ENCODE results near the gene COX17. TPM values are rescaled to one million over a fixed set of nuclear protein-coding genes. Genes with fewer than 3 reads are reported as not detected.
"Not testable (repeated sequence)": the region's sequence is repeated elsewhere in the genome, so short reads cannot be mapped to it uniquely, and the experiment has no call there.

The COX17 gene, protein sequence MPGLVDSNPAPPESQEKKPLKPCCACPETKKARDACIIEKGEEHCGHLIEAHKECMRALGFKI
- 130 TPM for total RNA-seq
- long read RNA-seq, transcript COX17-201 (3 exons, 684 nt): major isoform, 101 of 123 reads
- long read RNA-seq, partial matches to known transcripts: 1 of 123 reads
- long read RNA-seq, other reads (novel, unspliced or antisense): 18 of 123 reads

DNA sequence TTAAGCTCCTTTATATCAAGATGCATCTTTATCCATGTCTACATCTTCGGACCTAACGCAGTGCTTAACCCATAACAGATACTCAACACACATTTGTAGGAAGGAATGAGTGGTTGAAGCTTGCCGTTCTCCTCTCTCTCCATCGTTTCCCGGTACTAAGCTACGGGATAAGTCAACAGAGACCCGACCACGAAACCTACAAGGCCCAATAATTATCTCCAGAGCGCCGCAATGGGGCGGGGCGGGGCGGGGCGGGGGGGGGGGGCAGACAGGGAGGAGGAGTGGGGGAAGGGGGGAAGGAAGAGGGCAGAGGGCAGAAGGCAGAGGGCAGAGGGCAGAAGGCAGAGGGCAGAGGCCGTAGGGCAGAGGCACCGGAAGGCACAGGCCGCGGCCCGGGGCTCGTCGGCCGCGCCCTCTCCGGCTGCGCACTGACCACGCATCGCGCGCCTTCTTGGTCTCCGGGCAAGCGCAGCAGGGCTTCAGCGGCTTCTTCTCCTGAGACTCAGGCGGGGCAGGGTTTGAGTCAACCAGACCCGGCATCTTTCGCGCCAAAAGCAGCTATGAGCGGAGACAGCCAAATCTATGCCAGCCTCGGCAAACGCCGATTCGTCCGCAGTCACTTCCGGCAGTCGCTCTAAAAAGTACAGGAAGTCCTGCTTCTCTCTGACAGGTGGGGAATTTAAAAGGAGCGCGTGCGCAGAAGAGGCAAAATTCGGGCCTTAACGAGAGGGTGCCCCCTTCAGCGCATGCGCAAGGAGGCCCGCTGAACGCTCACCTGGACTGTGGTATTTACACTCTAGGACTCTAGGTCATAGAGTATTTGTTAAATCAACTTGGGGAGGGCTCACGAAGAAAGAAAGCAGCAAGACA, at the start of gene COX17:
TSS of gene COX17 (minus strand) at position 636 of the 870 bp plus-strand sequence. CDS start at position 540, 96 bp downstream.
- intact Hi-C loops (cut with DNase I): loop anchor here (2.0 to 10.0 kb wide), 4 partner anchors 38 to 212 kb away; partner anchors contain the start of genes POGLUT1, TIMMDC1 and TMEM39A

DNA sequence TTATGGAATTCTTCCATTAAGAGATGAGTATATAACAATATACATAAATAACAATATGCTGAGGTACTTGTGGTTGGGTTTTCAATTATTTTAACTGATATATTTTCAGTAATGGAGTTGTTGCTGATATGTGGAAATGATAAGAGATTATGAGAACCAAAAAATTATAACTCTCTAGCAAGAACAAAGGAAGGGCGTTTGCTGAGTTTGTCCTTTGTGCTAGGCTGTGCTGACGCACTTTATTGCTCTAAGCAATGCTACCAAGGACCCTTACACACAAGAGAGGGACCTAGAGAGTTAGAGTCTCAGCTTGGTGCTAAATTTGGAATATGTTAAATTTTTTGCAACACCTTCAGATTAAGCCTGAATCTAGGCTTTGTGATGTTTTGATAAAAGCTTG, 49.7 kb upstream of the COX17 start:
- DNase-seq (ENCODE audit: low spot score): no peak
- intact Hi-C loops (cut with DNase I): no loop called here

More for the DNA sequence above, at the start of gene COX17:
- peak; percentile 95 for DNase-seq (ENCODE audit: low spot score)

DNA sequence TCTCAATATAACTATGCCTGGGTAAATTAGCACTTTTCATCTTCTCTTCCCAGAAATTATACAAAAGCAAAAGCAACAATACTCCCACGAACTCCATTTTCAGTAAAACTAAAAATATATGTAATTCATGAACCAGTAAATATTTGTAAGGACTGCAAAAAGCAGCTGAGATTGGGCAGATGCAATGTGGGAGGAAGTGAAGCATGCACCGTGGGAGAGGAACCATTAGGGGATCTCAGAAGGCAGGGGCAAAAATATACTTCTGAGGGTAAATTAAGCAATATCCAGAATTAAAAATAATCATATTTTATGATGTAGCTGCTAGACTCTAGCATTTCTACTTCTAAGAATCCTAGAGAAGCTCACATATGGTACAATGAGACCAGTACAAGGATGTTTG, 45.8 kb upstream of the COX17 start:
- intact Hi-C loops (cut with DNase I): no loop called here
- DNase-seq (ENCODE audit: low spot score): no peak

DNA sequence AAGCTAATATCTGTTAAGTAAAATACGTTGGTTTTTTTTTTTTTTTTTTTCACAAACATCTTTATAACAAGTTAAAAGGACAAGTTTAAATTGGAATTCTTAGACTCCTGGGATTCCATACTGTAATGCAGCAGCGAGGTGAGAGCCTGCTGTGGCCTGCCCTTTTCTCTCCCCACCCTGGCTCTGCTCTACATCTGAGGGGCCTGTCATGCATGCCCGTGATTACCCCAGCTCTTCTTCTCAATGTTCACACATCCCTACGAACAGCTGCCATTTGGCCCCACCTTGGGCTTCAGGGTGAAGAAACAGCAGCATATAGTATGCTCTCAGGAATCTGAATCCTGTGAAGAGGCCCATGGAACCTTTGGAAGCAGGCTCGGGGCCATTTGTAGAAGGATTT, 40.3 kb upstream of the COX17 start:
- intact Hi-C loops (cut with DNase I): no loop called here
- no peak for DNase-seq (ENCODE audit: low spot score)

DNA sequence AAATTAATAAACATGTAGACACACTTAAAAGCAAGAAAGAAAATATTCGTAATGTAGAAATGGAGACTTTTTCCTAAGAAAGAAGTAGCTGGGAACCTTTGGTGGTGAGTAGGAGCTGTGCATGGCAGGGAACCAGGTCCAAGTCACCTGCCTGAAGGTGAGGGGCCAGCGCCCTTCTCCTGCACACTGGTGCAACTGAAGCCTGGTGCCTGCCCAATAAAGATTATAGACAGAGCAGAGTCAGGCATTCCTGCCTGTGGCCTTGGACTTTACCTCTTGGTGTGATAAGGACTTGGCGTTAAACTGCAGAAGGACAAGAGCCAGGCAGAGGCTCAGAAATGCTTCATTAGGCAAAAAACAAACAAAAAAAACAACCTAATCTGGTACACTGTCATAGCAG, 39.8 kb upstream of the COX17 start:
- intact Hi-C loops (cut with DNase I): no loop called here
- no peak for DNase-seq (ENCODE audit: low spot score)

DNA sequence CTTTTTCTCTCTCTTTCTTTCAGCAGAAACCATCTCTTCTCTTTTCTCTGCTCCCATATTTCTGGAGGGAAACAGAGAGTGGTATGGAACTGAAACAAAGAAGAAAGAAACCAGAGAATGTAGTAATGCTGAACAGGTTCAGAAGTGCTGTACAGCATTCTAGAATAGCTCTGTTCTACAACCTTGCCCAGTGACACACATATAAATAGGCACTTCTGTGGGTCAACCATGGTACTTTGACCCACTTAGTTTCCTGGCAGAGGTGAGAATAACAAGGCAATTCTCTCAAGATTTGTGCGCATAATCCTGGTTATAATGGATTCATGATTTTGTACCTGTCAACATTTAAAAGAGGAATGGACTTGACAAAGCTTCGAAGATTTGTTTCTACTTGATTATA, 37.9 kb upstream of the COX17 start:
- no peak for DNase-seq (ENCODE audit: low spot score)
- intact Hi-C loops (cut with DNase I): no loop called here

DNA sequence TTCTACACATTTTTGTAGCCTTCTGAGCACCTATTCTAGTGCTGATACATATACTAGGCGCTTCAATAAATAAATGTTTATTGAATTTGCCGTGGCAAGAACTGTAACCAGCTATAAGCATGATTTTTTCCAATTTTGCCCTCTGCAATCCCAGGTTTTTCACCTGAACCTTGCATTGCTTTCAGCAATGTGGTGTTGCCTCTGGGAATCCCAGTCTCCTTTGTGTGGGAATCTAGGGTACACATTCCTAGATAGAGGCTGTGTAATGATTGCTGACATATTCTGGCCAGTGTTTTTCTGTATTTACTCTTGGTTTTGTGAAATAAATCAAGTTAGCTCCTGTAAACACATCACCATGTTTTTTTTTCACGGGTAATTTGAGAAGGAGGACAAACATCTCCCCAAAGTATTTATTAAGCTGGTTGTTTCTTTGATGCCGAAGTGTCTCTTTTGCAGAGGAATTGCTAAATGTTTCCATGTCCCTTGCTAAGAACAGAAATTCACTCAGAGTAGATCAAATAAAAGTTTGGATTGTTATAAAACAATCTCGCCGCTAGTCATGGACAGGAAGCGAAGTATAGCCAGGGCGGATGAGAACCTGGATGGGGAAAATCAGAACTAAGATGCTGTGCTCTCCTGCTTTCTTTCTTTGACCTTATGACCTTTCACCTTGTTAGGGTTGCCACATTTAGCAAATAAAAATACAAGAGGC, 26.8 kb upstream of the COX17 start:
- intact Hi-C loops (cut with DNase I): no loop called here
- no peak for DNase-seq (ENCODE audit: low spot score)

DNA sequence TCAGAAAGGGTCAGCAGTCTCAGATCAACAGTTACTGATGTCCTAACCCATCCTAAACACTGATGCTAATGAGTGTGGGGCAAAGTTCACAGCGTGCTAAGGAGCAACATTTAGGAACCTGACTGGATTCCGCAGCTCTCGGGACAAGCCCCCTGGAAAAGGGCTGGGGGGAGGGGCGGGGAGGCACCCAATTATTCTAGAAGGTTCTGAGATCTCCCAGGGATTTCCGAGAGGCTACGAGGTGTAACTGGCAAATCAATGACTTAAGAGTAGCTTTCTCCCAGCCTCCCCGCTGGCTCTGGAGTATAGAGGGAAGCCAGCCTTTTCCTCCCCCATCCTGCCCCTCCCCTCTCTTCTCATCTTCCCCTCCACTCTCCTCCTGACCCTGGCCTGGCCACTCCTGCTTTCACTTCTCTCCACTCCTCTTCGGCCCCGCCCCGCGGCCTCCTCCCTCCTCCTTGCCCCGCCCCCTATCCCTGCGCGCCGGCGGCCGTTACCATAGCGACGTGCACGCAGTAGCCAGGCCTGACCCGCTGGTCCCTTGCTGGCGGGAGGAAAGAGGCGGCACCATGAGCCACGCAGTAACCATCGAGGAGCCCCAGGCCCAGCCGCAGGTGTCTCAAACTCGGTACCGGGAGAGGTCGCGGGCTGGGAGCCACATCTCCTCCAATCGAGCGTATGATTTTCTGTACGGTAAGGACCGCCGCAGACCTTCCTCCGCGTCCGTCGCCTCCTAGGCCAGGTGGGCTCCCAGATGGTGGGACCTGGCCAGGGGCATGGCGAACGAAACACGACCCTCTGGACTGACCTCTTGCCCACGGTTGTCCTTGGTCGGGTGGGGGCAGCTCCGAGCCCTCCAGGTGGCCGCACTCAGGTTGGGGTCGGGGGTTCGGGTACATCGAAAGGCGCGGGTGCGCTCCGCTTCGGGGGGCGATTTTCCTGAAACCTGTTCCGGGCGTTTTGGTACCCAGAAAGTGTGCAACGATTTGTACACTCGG, 25.6 kb upstream of the COX17 start, which contains the start of gene CFAP91:
TSS of gene CFAP91 (plus strand) at position 493 of the 998 bp plus-strand sequence. CDS start at position 570, 77 bp downstream.
- intact Hi-C loops (cut with DNase I): no loop called here

DNA sequence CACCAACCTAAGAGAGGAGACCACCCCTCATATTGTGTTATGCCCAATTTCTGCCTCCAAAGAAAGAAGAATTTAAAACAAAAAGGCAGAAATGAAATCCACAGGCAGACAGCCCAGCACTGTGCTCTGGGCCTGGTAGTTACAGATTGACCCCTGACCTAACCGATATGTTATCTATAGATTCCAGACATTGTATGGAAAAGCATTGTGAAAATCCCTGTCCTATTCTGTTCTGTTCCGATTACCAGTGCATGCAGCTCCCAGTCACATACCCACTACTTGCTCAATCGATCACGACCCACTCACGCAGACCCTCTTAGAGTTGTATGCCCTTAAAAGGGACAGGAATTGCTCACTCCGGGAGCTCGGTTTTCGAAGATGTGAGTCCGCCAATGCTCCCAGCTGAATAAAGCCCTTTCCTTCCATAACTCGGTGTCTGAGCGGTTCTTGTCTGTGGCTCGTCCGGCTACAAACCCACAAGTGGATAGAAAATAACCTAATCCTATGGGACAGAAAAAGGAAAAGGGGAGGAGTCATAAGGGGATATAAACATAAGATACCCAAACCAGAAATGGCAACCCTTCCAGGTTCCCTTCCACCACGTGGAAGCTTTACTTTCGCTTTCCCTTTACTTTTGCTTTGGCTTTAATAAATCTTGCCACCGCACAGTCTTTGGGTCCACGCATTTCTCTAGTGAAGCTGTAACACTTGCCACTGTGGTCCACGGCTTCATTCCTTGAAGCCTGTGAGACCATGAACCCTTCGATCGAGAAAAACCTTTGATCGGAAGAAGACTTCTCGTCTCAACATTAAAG, 23.9 kb upstream of the COX17 start:
- intact Hi-C loops (cut with DNase I): no loop called here
- DNase-seq (ENCODE audit: low spot score): no peak

More for the DNA sequence above, 25.6 kb upstream of the COX17 start, which contains the start of gene CFAP91:
- peak; percentile 98 for DNase-seq (ENCODE audit: low spot score)

DNA sequence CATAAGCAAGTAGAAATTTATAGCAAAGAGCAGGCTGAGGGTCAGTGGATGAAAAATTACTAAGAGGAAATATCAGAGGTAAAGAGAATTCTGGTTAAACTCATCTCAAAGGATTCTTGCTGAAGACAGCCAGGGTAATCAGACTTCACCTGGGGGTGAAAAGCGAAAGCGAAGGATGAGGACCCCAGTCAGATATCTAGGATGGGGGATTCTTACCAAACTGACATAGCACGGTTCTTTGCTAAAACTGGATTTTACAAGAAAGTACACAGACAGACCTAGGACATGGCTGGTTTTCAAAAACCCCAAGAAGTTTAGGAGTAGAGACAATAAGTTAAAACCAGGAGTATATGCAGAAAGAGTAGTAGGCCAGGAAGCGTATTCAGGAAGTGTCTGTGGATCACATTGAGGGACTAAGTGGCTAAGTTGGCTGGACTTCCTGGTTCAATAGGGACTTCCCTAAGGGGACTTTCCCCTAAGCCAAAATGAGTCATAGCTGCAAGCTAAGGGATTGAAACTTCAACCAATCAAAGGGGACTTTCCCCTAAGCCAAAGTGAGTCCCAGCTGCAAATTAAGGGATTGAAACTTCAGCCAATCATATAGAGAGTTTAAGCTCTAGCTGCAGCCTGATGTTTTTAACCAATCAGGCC, 23.2 kb upstream of the COX17 start:
- intact Hi-C loops (cut with DNase I): no loop called here
- DNase-seq (ENCODE audit: low spot score): no peak

DNA sequence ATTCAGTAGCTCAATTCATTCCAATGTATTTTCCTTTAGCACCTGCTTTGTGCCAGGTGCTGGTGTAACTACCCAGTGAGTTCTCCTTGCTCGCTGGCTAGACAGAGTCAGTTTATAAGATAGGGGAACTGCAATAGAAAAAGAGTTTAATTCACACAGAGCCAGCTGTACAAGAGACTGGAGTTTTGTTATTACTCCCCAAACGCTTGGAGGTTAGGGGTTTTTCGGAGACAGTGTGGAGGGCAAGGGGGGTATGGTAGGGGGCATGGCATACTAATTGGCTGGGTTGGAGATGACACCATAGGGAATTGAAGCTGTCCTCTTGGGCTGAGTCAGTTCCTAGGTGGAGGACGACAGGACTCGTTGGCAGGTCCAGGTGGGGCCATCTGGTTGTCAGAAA, 20.2 kb upstream of the COX17 start:
- no peak for DNase-seq (ENCODE audit: low spot score)
- intact Hi-C loops (cut with DNase I): no loop called here

DNA sequence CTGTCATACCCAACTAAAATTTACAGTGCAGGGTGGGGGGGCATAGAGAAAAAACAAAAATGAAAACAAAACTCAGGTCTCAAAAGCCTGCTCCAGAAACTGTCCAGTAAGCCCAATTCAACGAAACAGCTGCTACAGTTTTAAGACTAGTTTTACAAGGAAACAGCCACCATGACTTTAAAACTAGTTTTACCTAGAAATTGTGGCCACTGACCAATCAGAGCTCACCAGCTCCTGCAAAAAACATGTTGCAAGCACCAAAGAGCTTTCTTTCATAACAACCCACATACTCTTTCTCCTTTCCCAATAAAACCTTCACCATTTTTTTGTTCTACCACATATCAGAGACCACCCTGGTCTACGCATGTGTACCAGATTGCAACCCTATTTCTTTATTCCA, 18.3 kb upstream of the COX17 start:
- DNase-seq (ENCODE audit: low spot score): no peak
- intact Hi-C loops (cut with DNase I): no loop called here

DNA sequence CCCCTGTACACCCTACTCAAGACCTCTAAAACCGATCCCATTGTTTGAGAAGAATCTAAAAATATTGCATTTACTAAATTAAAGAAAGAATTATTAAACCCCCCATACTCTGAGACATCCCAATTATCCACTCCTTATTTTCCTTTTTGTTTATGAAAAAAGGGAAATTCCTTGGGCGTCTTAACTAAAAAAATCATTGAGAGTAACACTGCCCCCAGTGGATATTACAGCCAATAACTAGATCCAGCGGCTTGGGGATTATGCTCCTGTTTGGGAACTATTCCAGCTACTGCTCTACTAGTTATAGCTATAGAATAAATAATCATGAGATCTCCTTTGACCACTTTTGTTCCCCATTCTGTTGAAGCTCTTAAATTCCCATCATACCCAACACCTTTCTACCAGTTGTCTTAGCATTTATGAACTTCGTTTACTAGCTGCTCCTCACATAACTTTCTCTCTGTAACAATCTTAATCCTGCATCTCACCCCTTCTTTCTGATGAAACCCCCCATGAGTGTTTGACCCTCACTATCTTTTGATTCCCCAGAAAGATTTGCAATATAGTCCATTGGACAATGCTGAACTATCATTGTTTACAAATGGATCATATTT, 12.9 kb upstream of the COX17 start:
- intact Hi-C loops (cut with DNase I): no loop called here
- no peak for DNase-seq (ENCODE audit: low spot score)

DNA sequence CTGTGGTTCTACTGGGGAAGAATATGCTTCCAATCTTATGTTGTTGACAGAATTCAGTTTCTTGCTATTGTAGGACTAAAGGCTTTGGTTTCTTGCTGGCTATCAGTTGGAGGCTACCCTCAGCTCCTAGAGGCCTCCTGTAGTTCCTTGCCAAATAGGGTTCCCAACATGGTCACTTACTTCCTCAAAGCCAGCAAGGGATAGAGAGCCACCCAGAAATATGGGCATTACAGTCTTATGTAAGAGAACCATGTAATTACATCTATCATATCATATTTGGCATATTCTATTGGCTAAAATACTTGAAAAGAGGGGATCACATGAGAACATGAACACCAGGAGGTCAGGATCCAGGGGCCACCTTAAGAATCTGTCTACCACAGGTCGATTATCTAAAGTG, 6.2 kb upstream of the COX17 start:
- DNase-seq (ENCODE audit: low spot score): no peak
- intact Hi-C loops (cut with DNase I): loop anchor here (5.0 to 10.0 kb wide), 3 partner anchors 86 to 409 kb away; partner anchors contain the start of gene PLA1A

DNA sequence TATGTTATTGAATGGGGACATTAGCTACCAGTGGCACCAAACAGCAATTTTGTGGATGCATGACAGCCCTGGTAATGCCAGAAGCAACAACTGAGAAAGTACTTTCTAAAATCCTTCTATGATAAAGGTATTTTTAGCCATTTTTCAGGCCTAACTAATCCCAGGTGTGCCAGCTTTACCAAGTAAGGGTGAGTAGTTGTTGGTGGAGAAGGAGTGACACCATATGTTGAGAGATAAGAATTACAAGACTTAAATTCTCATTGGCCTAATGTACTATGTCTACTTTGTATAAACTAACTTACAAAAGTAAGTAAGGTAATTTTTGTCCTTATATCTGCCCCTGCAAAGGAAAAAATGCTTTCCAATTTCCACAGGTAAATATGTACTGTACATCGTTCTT, 4.1 kb upstream of the COX17 start:
- intact Hi-C loops (cut with DNase I): loop anchor here (5.0 to 10.0 kb wide), 3 partner anchors 84 to 406 kb away; partner anchors contain the start of gene PLA1A
- DNase-seq (ENCODE audit: low spot score): no peak

DNA sequence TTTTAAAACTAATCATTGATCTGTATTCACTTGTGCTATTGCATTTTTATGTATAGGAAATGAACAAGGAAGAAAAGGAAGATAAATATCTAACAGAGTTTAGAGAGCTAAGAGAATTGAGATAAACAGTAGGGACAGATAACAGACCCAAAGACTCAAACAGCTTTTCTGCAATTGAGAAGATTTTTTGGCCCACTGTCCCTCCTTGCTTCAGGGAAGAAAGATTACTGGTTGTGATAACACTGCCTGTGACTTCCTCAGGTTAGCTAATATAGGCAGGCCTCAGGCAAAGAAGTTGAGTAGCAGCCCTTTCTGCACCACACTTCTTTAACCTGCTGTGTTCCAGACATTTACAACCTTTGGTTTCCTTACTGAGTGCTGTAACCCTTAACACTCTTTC, 2.7 kb upstream of the COX17 start:
- intact Hi-C loops (cut with DNase I): loop anchor here (5.0 to 10.0 kb wide), 5 partner anchors 83 to 405 kb away; partner anchors contain the start of genes PLA1A, POGLUT1, TIMMDC1 and TMEM39A
- no peak for DNase-seq (ENCODE audit: low spot score)

DNA sequence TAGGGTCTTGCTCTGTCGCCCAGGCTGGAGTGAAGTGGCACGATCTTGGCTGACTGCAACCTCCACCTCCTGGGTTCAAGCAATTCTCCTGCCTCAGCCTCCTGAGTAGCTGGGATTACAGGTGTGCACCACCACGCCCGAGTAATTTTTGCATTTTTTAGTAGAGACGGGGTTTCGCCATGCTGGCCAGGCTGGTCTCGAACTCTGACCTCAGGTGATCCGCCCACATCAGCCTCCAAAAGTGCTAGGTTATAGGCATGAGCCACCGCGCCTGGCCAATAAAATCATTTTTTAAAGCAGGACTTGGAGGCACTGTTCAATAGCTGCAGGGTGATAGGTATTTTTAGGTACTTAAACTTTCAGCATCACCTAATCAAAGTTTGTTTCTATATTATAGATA, 1.0 kb upstream of the COX17 start:
- not testable (repeated sequence) for DNase-seq (ENCODE audit: low spot score)
- intact Hi-C loops (cut with DNase I): loop anchor here (5.0 to 10.0 kb wide), 2 partner anchors 181 to 213 kb away; partner anchors contain the start of genes POGLUT1, TIMMDC1 and TMEM39A

Measured in cardiac septum (tissue), 1 donor.